OCI-LY1 (cell line): ENCODE measurements around the gene CACNB2.

Source experiments
- H2AFZ ChIP-seq: fragments of 200-600 bp; sonication (generic), shearing (Covaris generic); 2 replicates; pipeline ENCODE4 v1.6.0; 2014; ENCODE audit warnings: antibody characterized with exemption, mild to moderate bottlenecking, low read length
- H3F3A ChIP-seq: fragments of 200-600 bp; sonication (generic), shearing (Covaris generic); 2 replicates; pipeline ENCODE4 v1.6.0; 2014; ENCODE audit warnings: mild to moderate bottlenecking, antibody characterized with exemption, low read length, moderate library complexity; ENCODE audit not compliant: insufficient read depth
- H3K27ac ChIP-seq: fragments of 200-600 bp; sonication (generic); 2 replicates; pipeline ENCODE4 v1.5.1; 2014; ENCODE audit warnings: low read length, mixed run types, mild to moderate bottlenecking, low read depth; ENCODE audit not compliant: poor library complexity, severe bottlenecking
- H3K27me3 ChIP-seq: fragments of 200-600 bp; sonication (generic); 2 replicates; pipeline ENCODE4 v1.6.0; 2014; ENCODE audit warnings: antibody characterized with exemption, mild to moderate bottlenecking, low read length, moderate library complexity; ENCODE audit not compliant: insufficient read depth
- H3K36me3 ChIP-seq: fragments of 200-600 bp; sonication (generic); 2 replicates; pipeline ENCODE4 v1.6.1; 2014; ENCODE audit warnings: mild to moderate bottlenecking, antibody characterized with exemption, low read length, moderate library complexity, mixed read lengths; ENCODE audit not compliant: insufficient read depth
- H3K4me1 ChIP-seq: fragments of 200-600 bp; sonication (generic); 2 replicates; pipeline ENCODE4 v1.5.1; 2014; ENCODE audit warnings: mild to moderate bottlenecking, low read length, moderate library complexity; ENCODE audit not compliant: insufficient read depth, severe bottlenecking
- H3K4me2 ChIP-seq: fragments of 200-600 bp; sonication (generic), shearing (Covaris generic); 2 replicates; pipeline ENCODE4 v1.6.1; 2014; ENCODE audit warnings: low read length
- H3K4me3 ChIP-seq: fragments of 200-600 bp; sonication (generic); 2 replicates; pipeline ENCODE4 v1.5.1; 2014; ENCODE audit warnings: low read length, low read depth, mild to moderate bottlenecking, mixed read lengths; ENCODE audit not compliant: poor library complexity, severe bottlenecking
- H3K79me2 ChIP-seq: fragments of 200-600 bp; shearing (Covaris generic); 2 replicates; pipeline ENCODE4 v1.6.1; 2016; ENCODE audit warnings: mixed run types, low read length, mixed read lengths; ENCODE audit not compliant: insufficient read depth
- H3K9ac ChIP-seq: fragments of 200-600 bp; sonication (generic), shearing (Covaris generic); 2 replicates; pipeline ENCODE4 v1.6.1; 2014; ENCODE audit warnings: mild to moderate bottlenecking, low read length, mixed read lengths
- H3K9me2 ChIP-seq: fragments of 200-600 bp; sonication (generic), shearing (Covaris generic); 2 replicates; pipeline ENCODE4 v1.6.1; 2014; ENCODE audit warnings: low read depth, mild to moderate bottlenecking, low read length, mixed read lengths
- H3K9me3 ChIP-seq: fragments of 200-600 bp; shearing (Covaris generic); 2 replicates; pipeline ENCODE4 v1.6.1; 2014; ENCODE audit warnings: low read length, mixed read lengths
- H4K20me1 ChIP-seq: fragments of 200-600 bp; sonication (generic), shearing (Covaris generic); 2 replicates; pipeline ENCODE4 v1.6.0; 2016; ENCODE audit warnings: mild to moderate bottlenecking, low read length; ENCODE audit not compliant: insufficient read depth
- EZH2 ChIP-seq: fragments of 200-600 bp; sonication (generic), shearing (Covaris generic); IDR thresholded peaks from 2 replicates; pipeline ENCODE4 v1.8.0; 2017; ENCODE audit warnings: borderline replicate concordance, mixed run types, mild to moderate bottlenecking, antibody characterized with exemption, low read length, moderate library complexity, mixed read lengths
- TF ChIP-seq, protein P1 (sequence below): fragments of 200-600 bp; sonication (generic), shearing (Covaris generic); IDR thresholded peaks from 2 replicates; pipeline ENCODE4 v1.5.1; 2017; ENCODE audit warnings: mild to moderate bottlenecking, antibody characterized with exemption, low read length, moderate library complexity, mixed read lengths

CACNB2 gene

DNA sequence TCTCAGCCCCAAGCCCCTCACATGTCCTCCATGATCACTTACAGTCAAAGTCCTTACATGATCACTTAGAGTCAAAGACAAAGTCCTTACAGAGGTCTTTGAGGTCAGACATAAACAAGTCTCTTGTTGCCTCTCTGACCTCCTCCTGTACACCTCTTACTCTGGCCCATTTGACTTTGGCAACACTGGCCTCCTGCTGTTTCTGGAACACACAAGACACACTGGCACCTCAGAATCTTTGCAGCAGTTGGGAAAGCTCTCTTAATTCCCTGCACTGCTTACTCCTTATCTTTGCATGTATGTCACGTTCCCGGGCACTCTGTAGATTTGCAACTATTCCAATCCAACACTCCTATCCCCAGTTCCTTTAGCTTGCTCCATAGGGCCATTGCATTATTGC lies 408.9 kb downstream of the CACNB2 start:
- H3K27ac ChIP-seq, result no peak overlapping the region
- H3K9ac ChIP-seq, result no peak overlapping the region
- TF ChIP-seq, protein P1, sequence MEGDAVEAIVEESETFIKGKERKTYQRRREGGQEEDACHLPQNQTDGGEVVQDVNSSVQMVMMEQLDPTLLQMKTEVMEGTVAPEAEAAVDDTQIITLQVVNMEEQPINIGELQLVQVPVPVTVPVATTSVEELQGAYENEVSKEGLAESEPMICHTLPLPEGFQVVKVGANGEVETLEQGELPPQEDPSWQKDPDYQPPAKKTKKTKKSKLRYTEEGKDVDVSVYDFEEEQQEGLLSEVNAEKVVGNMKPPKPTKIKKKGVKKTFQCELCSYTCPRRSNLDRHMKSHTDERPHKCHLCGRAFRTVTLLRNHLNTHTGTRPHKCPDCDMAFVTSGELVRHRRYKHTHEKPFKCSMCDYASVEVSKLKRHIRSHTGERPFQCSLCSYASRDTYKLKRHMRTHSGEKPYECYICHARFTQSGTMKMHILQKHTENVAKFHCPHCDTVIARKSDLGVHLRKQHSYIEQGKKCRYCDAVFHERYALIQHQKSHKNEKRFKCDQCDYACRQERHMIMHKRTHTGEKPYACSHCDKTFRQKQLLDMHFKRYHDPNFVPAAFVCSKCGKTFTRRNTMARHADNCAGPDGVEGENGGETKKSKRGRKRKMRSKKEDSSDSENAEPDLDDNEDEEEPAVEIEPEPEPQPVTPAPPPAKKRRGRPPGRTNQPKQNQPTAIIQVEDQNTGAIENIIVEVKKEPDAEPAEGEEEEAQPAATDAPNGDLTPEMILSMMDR, result no peak
- no peak for TF ChIP-seq EZH2
- no peaks in the 10 kb centered on the region for H4K20me1 ChIP-seq
- H3K4me3 ChIP-seq, result no peak overlapping the region
- no peak overlapping the region for H2AFZ ChIP-seq
- H3F3A ChIP-seq, result no peaks in the 10 kb centered on the region
- H3K79me2 ChIP-seq, result no peaks in the 10 kb centered on the region
- H3K4me2 ChIP-seq, result no peak overlapping the region
- H3K27me3 ChIP-seq, result no peaks in the 10 kb centered on the region
- H3K9me2 ChIP-seq, result no peaks in the 10 kb centered on the region
- H3K4me1 ChIP-seq, result no peaks in the 10 kb centered on the region
- no peaks in the 10 kb centered on the region for H3K9me3 ChIP-seq
- peaks cover 35% of the 10 kb centered on the region for H3K36me3 ChIP-seq

DNA sequence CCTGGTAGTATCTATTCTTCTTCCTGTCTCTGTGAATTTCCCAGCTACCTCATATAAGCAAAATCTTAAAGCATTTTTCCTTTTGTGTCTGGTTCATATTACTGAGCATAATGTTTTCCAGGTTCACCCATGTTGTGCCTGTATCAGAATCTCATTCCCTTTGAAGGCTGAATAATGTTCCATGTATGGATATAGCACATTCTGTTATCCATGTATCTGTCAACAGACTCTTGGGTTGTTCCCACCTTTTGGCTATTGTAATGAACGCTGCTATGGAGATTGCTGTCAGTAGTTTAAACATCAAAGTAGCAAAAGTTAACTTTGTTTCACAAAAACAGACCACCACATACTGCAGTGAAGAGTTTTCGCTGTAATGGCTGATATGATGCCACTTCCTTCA lies 411.2 kb downstream of the CACNB2 start:
- Histone ChIP-seq H2AFZ (no peak overlapping the region), H3K9ac (no peak overlapping the region), H3K36me3 (peaks cover 44% of the 10 kb centered on the region), H3K27ac (no peak overlapping the region), H3K4me1 (no peaks in the 10 kb centered on the region), H3F3A (no peaks in the 10 kb centered on the region), H4K20me1 (no peaks in the 10 kb centered on the region), H3K79me2 (no peaks in the 10 kb centered on the region), H3K4me3 (no peak overlapping the region), H3K9me3 (no peaks in the 10 kb centered on the region), H3K4me2 (no peak overlapping the region), H3K27me3 (no peaks in the 10 kb centered on the region), H3K9me2 (no peaks in the 10 kb centered on the region)
- TF ChIP-seq, protein P1, result no peak
- TF ChIP-seq EZH2, result no peak

DNA sequence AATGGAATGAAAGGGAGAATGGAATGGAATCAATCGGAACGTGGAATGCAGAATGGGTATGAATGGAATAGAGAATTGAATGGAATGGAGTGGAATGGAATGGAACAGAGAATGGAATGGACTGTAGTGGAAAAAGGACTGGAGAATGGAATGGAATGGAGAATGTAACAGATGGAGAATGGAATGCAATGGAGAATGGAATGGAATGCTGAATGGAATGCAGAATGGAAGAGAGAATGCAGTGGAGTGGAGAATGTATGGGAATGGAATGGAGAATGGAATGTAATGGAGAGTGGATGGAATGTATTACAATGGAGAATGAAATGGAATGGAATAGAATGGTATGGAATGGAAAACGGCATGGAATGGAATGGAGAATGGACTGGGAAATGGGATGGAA lies 414.3 kb downstream of the CACNB2 start:
- H3K9me2 ChIP-seq, result no peaks in the 10 kb centered on the region
- TF ChIP-seq, protein P1, result no peak
- no peak for TF ChIP-seq EZH2
- H3K4me2 ChIP-seq, result no peak overlapping the region
- no peak overlapping the region for H3K9ac ChIP-seq
- no peaks in the 10 kb centered on the region for H3F3A ChIP-seq
- no peak overlapping the region for H3K27ac ChIP-seq
- no peaks in the 10 kb centered on the region for H3K27me3 ChIP-seq
- H3K4me3 ChIP-seq, result no peak overlapping the region
- no peak overlapping the region for H2AFZ ChIP-seq
- H3K79me2 ChIP-seq, result no peaks in the 10 kb centered on the region
- no peaks in the 10 kb centered on the region for H3K4me1 ChIP-seq
- H3K9me3 ChIP-seq, result peaks cover 12% of the 10 kb centered on the region; the same call in 1 of the 2 replicates
- peaks cover 61% of the 10 kb centered on the region for H3K36me3 ChIP-seq
- H4K20me1 ChIP-seq, result no peaks in the 10 kb centered on the region
